G401 (cell line): ENCODE results near the gene ANKRD50. TPM values are rescaled to one million over a fixed set of nuclear protein-coding genes. Genes with fewer than 3 reads are reported as not detected.

ENCODE experiments used
- DNase-seq: peaks from one replicate; pipeline ENCODE4 v3.0.0-alpha.2; 2015; ENCODE audit warnings: low spot score
- in situ Hi-C: cut with HindIII; loops from 2 replicates; pipeline ENCODE4 v1.10.0; 2016; ENCODE audit warnings: low sequenced_read_pairs, mixed read lengths
- total RNA-seq: library from RNA; depleted of rRNA; stranded (reverse); fragments of >200 nt; shearing (Covaris generic); gene quantifications from 2 replicates; pipeline ENCODE4 v1.2.3, GENCODE V29; 2014

The ANKRD50 gene
- total RNA-seq, 1 experiment from 2014 or later: 12.7 TPM

GRCh38 chr4:124711471-124712371 is 811 bp downstream of the ANKRD50 start:
- peak; percentile 70 for DNase-seq
- in situ Hi-C loops: no loop called here

- peak; percentile 27 for DNase-seq
- in situ Hi-C loops: no loop called here
Measured at GRCh38 chr4:124710911-124711310, 1.6 kb downstream of the ANKRD50 start.

GRCh38 chr4:124710015-124710741 is 2.4 kb downstream of the ANKRD50 start:
- in situ Hi-C loops: no loop called here
- DNase-seq: peak; percentile 11

- in situ Hi-C loops: no loop called here
Measured at GRCh38 chr4:124708517-124709300, 3.8 kb downstream of the ANKRD50 start.

GRCh38 chr4:124705393-124705792 is 7.1 kb downstream of the ANKRD50 start:
- no peak for DNase-seq
- in situ Hi-C loops: no loop called here

More at GRCh38 chr4:124708517-124709300, 3.8 kb downstream of the ANKRD50 start:
- no peak for DNase-seq

GRCh38 chr4:124703154-124703553 is 9.4 kb downstream of the ANKRD50 start:
- no peak for DNase-seq
- in situ Hi-C loops: no loop called here

- no peak for DNase-seq
- in situ Hi-C loops: no loop called here
Measured at GRCh38 chr4:124697441-124697840, 15.1 kb downstream of the ANKRD50 start.

- DNase-seq: no peak
- in situ Hi-C loops: no loop called here
Measured at GRCh38 chr4:124696182-124696581, 16.4 kb downstream of the ANKRD50 start.

- in situ Hi-C loops: no loop called here
- no peak for DNase-seq
Measured at GRCh38 chr4:124694946-124695598, 17.5 kb downstream of the ANKRD50 start.

- in situ Hi-C loops: no loop called here
- DNase-seq: no peak
Measured at GRCh38 chr4:124694306-124694705, 18.2 kb downstream of the ANKRD50 start.

- DNase-seq: no peak
- in situ Hi-C loops: no loop called here
Measured at GRCh38 chr4:124691801-124692200, 20.7 kb downstream of the ANKRD50 start.

GRCh38 chr4:124686279-124686678 is 26.3 kb downstream of the ANKRD50 start:
- no peak for DNase-seq
- in situ Hi-C loops: no loop called here

GRCh38 chr4:124685851-124686250 is 26.7 kb downstream of the ANKRD50 start:
- in situ Hi-C loops: no loop called here
- DNase-seq: no peak

- DNase-seq: no peak
Measured at GRCh38 chr4:124684301-124684700, 28.2 kb downstream of the ANKRD50 start.

GRCh38 chr4:124682384-124682783 is 30.1 kb downstream of the ANKRD50 start:
- in situ Hi-C loops: no loop called here
- DNase-seq: no peak

More at GRCh38 chr4:124684301-124684700, 28.2 kb downstream of the ANKRD50 start:
- in situ Hi-C loops: no loop called here

GRCh38 chr4:124666496-124666895 is 46.0 kb downstream of the ANKRD50 start:
- DNase-seq: no peak
- in situ Hi-C loops: no loop called here

GRCh38 chr4:124658795-124659194 is 53.7 kb downstream of the ANKRD50 start:
- in situ Hi-C loops: no loop called here

GRCh38 chr4:124650614-124651013 is 61.9 kb downstream of the ANKRD50 start:
- in situ Hi-C loops: no loop called here
- DNase-seq: no peak

More at GRCh38 chr4:124658795-124659194, 53.7 kb downstream of the ANKRD50 start:
- DNase-seq: no peak

GRCh38 chr4:124647599-124647998 is 64.9 kb downstream of the ANKRD50 start:
- in situ Hi-C loops: no loop called here
- DNase-seq: no peak
